GM12801 (cell line): Measurements from ENCODE around the gene TFCP2L1.

ENCODE experiments used
- CTCF ChIP-seq: IDR thresholded peaks from one replicate; pipeline ENCODE4 v1.5.1; 2011; ENCODE audit warnings: control low read depth; ENCODE audit not compliant: insufficient read length; ENCODE audit errors: extremely low read depth

TFCP2L1 gene

GRCh38 chr2:121214296-121214695, 70.7 kb downstream of the TFCP2L1 start:
- TF ChIP-seq CTCF, result no peak

- TF ChIP-seq CTCF, result no peak
Observed at GRCh38 chr2:121213386-121213785, 71.6 kb downstream of the TFCP2L1 start.

GRCh38 chr2:121212661-121213325, 72.2 kb downstream of the TFCP2L1 start:
- TF ChIP-seq CTCF, result no peak

GRCh38 chr2:121211689-121212151, 73.3 kb downstream of the TFCP2L1 start:
- no peak for TF ChIP-seq CTCF

- TF ChIP-seq CTCF, result no peak
Observed at GRCh38 chr2:121211251-121211650, 73.8 kb downstream of the TFCP2L1 start.

- no peak for TF ChIP-seq CTCF
Observed at GRCh38 chr2:121210691-121211090, 74.3 kb downstream of the TFCP2L1 start.

GRCh38 chr2:121209014-121209610, 75.9 kb downstream of the TFCP2L1 start:
- no peak for TF ChIP-seq CTCF
